ENCODE data around the gene GLS.

DNA sequence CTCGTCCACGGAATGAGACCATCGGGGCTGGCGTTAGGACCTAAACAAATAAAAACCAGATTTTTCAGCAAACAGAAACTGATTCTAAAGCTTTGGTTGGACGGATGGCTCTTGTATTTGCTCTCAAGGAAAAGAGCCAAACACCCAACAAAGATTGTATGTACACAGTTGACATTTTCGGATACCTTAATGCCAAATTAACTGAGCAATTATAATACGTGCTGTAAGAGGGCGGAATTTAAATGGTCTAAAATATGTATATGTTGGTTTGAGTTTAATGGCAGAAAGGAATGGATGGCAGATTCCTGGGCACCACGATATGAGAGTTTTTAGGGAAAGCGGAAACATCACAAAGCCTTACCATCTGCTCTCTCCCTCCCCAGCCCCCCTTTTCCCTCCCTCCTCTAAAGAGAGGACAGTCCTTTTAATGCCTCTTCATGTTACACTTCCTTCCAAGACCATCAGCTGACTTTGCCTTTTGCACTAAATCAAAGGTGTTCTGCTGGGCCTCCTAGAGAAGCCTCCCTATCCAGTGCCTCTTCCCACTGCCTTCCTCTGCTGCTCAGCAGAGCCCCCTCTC lies 100.1 kb downstream of the GLS start:
- TF ChIP-seq CTCF (IDR thresholded peaks at IDR 0.05 in 4 of 5, conservative IDR thresholded peaks at IDR 0.05 in 1 of 5) = no peak
- TF ChIP-seq POLR2A (IDR thresholded peaks at IDR 0.05) = no peak

All from gastrocnemius medialis (tissue), 4 donors.